Dermis blood vessel endothelial cell (primary cell): Measurements from ENCODE around the gene PHOX2A. TPM values are rescaled to one million over a fixed set of nuclear protein-coding genes. Genes with fewer than 3 reads are reported as not detected.
"Not testable (repeated sequence)": the region's sequence is repeated elsewhere in the genome, so short reads cannot be mapped to it uniquely, and the experiment has no call there.

ENCODE experiments used
- DNase-seq: peaks from one replicate; pipeline ENCODE4 v3.0.0; 2010
- total RNA-seq: library from RNA; depleted of rRNA; stranded (reverse); fragments of >200 nt; gene quantifications from 2 replicates; pipeline ENCODE4 v1.2.3, GENCODE V29; 2014

PHOX2A gene
- total RNA-seq: not detected in 2 replicates

- DNase-seq: no peak
These were observed at the start of gene PHOX2A for GRCh38 chr11:72244060-72244360. PHOX2A (minus strand) TSS chr11:72244176; CDS start chr11:72244004, 172 bp downstream.

- no peak for DNase-seq
These were observed 49.4 kb upstream of the PHOX2A start for GRCh38 chr11:72293391-72293790.

DNA sequence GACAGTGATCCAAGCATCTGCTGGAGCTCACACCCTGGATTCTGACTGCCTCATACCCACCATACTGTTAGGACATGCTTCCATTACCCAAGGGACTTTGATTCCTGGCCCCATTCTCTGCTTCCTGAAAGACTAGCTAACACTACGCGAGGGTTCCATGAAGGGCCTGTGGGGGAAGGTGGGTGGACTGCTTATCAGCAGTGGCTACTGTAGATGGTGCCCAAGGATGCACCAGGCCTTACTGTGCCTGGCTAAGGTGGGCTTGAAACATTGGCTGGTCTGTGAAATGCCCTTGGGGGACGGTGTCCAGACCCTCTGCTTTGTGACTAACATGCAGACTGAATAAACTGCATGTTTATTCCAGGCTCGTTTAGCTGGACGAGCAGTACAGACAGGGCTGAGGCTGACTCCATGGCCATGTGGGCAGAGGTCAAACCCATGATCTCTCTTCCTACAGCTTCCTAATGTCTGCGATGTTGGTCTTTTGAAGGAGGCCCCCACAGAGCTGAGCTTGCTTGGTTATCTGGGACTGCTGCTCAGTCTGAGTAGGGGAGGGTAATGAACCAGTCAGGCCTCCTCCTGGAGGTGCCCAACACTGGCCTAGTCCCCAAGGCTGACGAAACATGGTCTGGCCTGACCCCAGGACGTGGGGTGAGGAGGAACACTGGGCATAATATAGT, 48.3 kb upstream of the PHOX2A start:
- no peak for DNase-seq

- peak; percentile 40 for DNase-seq
These were observed 46.8 kb upstream of the PHOX2A start for GRCh38 chr11:72290741-72291140.

DNA sequence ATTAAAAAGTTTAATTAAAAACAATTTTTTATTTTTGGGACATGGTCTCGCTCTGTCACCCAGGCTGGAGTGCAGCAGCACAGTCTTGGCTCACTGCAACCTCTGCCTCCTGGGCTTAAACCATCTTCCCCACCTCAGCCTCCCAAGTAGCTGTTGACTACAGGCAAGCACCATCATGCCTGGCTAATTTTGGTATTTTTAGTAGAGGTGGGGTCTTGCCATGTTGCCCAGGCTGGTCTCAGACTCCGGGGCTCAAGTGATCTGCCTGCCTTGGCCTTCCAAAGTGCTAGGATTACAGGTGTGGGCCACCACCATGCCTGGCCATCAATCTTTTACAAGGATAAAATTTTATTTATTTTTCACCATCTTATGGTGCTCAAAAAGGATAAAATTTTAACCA, 43.3 kb upstream of the PHOX2A start:
- DNase-seq: no peak

DNA sequence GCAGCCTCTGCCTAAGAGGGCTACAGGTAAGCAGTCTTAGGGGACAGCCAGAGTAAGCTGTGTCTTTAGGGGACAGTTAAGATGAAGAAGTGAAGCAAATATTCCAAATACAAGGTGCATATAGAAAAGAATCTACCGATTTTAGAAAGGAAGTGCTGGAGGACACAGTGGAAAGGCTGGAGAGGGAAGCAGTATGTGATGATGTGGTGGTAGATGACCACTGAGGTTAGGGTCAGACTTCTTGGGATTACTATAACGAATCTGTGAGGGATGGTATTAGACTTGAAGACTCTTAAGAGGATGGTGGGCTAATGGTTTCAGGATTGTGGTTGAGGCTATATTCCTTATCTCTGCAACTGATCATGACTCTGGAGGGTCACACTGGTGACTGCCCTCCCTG, 40.0 kb upstream of the PHOX2A start:
- DNase-seq: no peak

DNA sequence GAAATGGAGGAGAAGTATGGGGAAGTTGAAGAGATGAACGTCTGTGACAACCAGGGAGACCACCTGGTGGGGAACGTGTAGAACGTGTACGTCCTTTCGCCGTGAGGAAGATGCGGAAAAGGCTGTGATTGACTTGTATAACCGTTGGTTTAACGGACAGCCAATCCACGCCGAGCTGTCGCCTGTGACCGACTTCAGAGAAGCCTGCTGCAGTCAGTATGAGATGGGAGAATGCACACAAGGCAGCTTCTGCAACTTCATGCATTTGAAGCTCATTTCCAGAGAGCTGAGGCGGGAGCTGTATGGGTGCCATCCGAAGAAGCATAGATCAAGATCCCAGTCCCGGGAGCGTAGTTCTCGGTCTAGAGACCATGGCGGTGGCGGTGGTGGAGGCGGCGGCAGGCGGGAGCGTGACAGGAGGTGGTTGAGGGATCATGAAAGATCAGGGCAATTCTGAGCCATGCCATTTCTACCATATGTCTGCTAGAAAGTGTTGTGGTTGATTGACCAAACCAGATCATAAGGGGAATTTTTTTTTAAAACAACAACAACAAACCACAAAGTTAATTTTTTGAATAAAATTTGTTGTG, 36.8 kb upstream of the PHOX2A start:
- DNase-seq: no peak

DNA sequence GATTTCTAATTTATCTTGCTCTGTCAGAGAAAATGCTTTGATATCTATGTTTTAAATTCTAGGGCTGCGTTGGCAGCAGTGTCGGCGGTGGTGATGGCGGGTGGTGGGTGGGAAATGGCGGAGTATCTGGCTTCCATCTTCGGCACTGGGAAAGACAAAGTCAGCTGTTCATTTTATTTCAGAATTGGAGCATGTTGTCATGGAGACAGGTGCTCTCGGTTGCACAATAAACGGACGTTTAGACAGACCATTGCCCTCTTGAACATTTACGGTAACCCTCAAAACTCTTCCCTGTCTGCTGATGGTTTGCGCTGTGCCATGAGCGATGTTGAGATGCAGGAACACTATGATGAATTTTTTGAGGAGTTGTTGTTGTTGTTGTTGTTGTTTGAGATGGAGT, 36.1 kb upstream of the PHOX2A start:
- DNase-seq: no peak

- no peak for DNase-seq
These were observed 34.9 kb upstream of the PHOX2A start for GRCh38 chr11:72278905-72279304.

DNA sequence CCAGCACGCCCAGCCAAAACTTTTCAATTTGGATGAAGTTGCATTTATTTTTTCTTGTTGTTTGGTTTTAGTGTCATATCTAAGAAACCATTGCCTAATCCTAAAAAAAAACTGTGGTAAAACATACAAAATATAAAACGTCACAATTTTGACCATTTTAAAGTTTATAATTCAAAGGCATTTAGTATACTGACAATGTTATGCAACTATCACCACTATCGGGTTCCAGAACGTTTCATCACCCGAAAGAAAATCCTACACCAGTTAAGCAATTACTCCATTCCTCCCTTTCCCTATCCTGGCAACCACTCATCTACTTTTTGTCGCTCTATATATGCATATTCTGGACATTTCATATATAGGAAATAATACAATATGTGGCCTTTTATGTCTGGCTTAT, 30.5 kb upstream of the PHOX2A start:
- no peak for DNase-seq

GRCh38 chr11:72271980-72272379, 28.0 kb upstream of the PHOX2A start:
- no peak for DNase-seq

GRCh38 chr11:72267956-72268617, 24.1 kb upstream of the PHOX2A start:
- no peak for DNase-seq

DNA sequence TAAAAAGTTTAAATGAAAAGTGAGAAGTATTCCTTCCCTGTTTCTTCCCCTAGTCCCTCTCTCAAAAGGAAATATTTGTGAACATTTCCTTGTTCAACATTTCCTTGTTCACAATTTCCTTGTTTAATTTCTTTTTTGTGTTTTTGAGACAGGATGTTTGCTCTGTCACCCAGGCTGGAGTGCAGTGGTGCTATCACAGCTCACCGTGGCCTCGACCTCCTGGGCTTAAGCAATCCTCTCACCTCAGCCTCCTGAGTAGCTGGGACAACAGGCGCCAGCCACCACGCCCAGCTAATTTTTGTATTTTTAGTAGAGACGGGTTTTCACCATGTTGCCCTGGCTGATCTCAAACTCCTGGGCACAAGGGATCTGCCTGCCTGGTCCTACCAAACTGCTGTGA, 23.0 kb upstream of the PHOX2A start:
- not testable (repeated sequence) for DNase-seq

GRCh38 chr11:72265951-72266350, 22.0 kb upstream of the PHOX2A start:
- DNase-seq: no peak

GRCh38 chr11:72263361-72263760, 19.4 kb upstream of the PHOX2A start:
- DNase-seq: peak; percentile 21

DNA sequence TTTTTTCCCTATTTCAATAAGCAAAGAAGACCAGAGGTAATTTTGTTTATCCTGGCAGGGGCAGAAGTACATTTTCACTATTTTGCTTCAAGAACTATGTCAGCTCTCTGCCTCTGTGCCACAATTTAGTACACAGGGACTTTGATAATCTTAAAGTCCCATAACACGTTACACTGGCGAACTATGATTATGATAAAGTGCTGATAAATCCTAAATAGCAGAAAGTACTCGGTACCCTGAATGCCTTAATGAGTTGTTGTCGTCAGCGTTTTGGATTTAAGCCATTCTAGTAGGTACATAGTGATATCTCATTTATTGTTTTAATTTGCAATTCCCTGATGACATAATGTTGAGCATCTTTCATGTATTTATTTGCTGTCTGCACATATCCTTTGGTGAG, 16.6 kb upstream of the PHOX2A start:
- no peak for DNase-seq

GRCh38 chr11:72259490-72259889, 15.5 kb upstream of the PHOX2A start:
- no peak for DNase-seq

DNA sequence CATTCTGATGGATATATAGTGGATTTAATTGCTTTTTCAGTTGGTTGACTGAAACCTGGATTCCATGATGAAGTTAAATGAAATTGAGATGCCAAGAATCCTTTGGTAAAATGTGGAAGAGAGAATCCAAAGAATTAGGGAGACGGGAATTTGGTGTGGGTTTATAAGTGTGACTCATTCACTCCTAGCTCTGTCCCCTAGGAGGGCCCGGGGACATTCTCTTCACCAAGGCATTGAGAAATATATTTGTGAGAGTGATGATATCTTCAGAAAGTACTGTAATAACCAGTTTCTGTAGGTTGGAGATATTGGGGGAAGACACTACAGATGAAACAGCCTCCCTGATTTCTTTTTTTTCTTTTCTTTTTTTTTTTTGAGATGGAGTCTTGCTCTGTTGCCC, 13.6 kb upstream of the PHOX2A start:
- no peak for DNase-seq

DNA sequence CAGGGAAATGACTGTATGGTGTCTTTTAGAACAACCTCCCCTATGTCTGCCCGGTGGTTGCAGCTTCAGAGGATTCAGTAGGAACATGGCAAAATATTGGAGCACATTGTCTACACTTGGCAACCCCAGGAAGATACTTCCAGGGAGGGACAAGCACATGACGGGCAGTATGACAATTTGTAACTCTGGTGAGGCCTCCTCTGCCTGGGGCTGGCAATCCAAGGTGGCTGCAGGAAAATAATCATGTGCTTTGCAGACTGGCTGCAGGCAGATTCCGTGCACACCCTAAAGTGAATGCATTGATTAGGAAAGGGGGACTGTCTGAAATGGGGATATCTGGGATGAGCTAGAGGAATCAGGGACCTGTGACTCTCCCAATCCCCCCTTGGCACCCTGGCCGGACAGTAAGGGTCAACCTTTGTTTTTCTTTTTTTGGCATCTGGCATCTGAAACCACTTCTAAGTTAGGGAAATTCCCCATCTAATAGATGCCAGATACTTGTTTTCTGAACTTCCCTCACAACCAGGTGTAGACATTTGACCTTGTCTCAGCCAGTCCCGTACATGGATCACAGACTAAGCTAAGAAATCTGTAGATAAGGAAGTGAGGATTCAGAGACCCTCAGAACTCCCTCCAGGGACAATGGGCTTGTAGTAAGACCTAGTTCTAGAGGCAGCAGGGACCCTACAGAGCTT, 10.5 kb upstream of the PHOX2A start:
- no peak for DNase-seq

GRCh38 chr11:72253392-72253791, 9.4 kb upstream of the PHOX2A start:
- DNase-seq: no peak

DNA sequence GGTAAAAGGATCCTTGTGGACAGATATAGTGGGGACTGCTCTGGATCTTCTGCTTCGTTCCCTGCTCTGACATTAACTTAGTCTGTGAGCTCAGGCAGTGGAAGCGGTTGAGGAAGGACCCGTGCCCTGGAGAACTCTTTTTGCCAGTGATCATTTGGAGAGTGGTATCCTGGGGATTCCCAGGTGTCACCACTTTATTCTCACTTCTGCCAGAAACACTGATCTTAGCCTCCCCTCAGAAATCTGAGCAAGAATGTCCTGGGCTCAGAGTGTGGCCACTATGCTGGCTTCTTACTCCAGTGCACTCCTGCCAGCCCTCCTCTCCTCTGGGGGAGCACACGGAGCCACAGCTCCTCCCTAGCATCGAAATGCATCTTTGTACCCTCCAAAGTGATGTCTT, 7.6 kb upstream of the PHOX2A start:
- DNase-seq: no peak

DNA sequence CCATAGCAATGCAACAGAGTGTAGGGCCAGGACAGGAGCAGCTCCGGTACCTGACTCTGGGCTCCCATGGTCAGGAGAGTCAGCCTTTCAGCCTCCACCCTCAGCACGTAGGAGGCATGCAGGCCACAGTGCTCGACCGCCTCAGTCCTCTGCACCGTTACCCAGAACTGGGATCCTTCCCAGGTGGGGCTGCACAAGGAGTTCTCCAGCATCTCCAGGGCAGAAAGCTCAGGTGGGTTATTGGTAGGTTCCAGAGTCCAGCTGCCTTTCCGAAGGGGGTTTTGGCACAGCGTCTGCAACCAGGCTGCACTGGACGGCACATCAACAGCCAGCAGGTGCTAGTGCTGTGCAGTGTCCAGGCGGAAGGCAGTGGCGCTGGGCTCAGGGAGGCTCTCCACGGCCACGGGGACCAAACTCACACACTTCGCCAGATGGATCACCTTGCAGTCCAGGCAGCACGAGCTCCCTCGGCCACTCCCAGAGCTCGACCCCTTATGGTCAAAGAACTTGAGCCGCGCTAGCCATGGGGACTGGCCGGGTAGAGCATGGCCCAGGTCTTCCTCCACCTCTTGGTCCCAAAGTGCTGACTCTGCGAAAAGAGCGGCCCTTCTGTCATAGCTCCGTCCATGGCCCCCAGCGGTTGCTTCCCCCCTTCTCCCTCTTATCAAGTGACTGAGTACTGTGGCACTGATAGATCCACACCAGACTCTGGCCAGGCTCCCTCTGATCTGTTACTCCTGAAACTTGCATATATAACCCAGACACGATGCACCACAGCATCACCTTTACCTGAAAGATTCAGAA, 6.9 kb upstream of the PHOX2A start:
- no peak for DNase-seq

DNA sequence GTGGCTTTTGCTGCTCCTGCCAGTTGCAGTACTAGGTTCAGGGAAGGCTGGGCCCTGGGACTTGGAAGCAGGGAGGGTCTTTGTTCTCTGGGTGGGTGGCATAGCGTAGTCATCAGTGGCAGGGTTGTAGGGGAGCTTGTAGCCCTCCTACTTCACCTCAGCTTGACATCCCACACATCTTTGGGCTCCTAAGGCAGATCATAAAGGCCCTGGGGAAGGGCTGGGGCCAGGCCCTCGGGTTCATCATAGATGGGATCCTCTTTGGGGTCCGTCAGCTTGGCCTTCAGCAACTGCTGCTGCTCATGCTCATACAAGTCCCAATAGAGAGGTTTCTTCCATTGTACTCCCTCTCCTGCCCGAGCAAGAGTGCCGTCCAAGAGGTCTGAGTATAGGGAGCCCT, 6.0 kb upstream of the PHOX2A start:
- no peak for DNase-seq
